Activated T-cell treated with anti-CD3 and anti-CD28 coated beads for 4 hours (primary cell): ENCODE measurements around the gene PSTPIP1.

Experiments
- DNase-seq: peaks from one replicate; pipeline ENCODE4 v3.0.0-alpha.2; 2020

Gene PSTPIP1

GRCh38 chr15:77032052-77032646, 37.2 kb downstream of the PSTPIP1 start:
- DNase-seq = no peak

GRCh38 chr15:77032647-77033416, 37.9 kb downstream of the PSTPIP1 start:
- DNase-seq = no peak

DNA sequence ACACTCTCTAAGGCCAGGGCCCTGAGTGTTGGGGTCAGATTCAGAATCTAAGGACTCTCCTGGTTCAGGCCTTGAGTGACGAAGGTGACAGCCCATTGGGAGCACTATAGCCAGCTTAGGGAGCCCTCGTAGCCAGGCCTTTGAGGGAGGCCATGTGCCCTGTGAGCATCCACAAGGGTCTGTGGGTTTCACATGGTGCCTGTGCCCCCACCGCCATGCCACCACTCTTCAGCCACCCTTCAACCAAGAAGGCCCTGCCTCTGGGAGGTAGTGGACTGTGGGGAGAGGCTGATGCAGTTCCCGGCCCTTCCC, 38.4 kb downstream of the PSTPIP1 start:
- DNase-seq = no peak

GRCh38 chr15:77033729-77034671, 39.1 kb downstream of the PSTPIP1 start:
- no peak for DNase-seq

- no peak for DNase-seq
These were observed 40.0 kb downstream of the PSTPIP1 start for GRCh38 chr15:77034695-77035489.

DNA sequence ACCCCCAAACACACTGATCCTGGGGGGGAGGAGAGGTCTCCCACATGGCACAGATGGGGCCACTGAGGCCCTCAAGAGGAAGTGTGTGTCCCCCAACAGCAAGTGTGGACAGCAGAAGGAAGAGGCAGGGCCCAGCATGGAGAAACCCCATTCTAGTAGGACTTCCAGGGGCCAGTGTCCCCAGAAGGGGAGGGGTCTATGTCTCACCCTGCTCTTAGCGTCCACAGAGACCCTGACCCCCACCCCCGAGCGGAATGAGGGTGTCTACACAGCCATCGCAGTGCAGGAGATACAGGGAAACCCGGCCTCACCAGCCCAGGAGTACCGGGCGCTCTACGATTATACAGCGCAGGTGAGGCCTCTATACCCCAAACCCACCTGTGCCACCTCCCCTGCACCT, 40.7 kb downstream of the PSTPIP1 start:
- DNase-seq = no peak

- DNase-seq = no peak
These were observed 41.1 kb downstream of the PSTPIP1 start for GRCh38 chr15:77035999-77036471.

- DNase-seq = no peak
These were observed 41.8 kb downstream of the PSTPIP1 start for GRCh38 chr15:77036537-77037387.

DNA sequence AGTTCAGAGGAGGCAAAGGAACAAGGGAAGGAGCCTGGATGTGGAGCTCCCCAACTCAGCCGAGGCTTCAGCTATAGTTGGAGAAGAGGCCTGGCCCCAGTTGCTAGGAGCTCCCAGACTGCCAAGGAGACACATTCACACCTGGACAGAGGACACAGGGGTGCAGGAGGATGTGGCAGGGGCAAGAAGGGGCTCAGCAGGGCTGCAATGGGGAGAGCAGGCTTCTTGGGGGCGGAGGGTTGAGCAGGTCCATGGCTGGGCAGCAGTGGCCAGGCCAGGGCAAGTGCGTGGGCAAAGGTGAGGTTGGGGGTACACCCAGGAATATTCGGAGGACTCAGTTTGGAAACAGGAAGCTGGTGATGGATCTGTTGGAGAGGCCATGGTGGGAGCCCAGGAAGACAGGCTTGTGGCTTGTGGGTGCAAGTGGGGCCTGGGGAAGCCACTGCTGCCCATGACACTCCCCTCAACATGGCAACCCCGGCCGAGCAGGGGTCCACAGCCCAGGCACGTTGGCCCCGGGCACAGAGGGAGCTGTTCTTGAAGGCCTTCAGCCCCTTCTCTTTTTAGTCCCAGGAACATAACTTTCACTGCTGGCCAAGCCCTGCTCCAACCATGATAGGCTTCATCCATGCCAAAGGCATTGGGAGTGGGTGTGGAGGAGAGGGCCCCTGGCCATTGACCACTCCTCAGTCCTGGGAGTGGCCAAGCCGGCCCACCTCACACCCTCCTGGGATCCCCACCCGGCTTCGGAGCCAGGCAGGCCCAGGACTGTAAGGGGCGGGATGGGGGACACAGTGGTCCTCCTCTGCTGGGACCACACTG, 42.7 kb downstream of the PSTPIP1 start:
- DNase-seq = no peak

- DNase-seq = no peak
These were observed 43.6 kb downstream of the PSTPIP1 start for GRCh38 chr15:77038312-77039216.

- no peak for DNase-seq
These were observed 44.2 kb downstream of the PSTPIP1 start for GRCh38 chr15:77039217-77039533.

DNA sequence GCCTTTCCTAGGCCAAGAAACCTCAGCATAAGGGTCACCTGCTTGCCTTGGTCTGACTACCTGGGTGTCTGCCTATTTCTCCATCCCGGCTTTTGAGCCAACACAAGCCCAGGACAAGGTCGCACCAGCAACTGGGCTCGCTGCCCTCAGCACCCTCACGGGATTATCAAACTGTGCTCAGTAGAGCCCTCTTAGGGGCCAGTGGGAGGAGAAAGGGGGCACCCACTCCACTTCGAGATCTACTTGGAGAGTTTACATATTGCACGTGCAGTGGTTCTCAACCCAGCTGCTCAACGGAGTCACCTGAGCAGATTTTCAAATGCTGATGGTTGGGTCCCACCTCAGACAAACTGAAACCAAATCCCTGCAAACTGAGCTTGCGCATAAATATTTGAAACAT, 44.9 kb downstream of the PSTPIP1 start:
- DNase-seq = no peak

DNA sequence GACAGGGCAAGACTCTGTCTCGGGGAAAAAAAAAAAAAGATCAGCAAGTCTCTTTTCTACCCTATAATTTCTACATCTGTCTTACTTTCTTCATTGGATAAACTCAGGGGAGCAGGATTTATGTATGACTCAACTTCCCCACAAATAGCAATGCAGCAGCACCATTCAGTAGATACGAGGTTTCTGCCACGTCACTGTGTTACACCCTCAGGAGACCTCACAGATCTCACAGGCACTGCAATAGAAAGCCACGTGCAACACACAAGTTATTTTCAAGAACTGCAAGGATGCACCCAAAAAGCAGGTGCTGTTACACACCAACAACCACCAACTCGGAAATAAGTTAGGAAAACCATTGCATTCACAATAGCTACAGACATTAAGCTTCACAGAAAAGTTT, 45.7 kb downstream of the PSTPIP1 start:
- DNase-seq = no peak

- DNase-seq = no peak
These were observed 47.5 kb downstream of the PSTPIP1 start for GRCh38 chr15:77042245-77042919.

- no peak for DNase-seq
These were observed 48.3 kb downstream of the PSTPIP1 start for GRCh38 chr15:77042955-77043920.

GRCh38 chr15:77044228-77045042, 49.5 kb downstream of the PSTPIP1 start:
- no peak for DNase-seq

- DNase-seq = no peak
These were observed 51.1 kb downstream of the PSTPIP1 start for GRCh38 chr15:77045985-77046384.
